ENCODE data around the gene CAPN14. TPM values are rescaled to one million over a fixed set of nuclear protein-coding genes. Genes with fewer than 3 reads are reported as not detected.

CAPN14 gene, protein sequence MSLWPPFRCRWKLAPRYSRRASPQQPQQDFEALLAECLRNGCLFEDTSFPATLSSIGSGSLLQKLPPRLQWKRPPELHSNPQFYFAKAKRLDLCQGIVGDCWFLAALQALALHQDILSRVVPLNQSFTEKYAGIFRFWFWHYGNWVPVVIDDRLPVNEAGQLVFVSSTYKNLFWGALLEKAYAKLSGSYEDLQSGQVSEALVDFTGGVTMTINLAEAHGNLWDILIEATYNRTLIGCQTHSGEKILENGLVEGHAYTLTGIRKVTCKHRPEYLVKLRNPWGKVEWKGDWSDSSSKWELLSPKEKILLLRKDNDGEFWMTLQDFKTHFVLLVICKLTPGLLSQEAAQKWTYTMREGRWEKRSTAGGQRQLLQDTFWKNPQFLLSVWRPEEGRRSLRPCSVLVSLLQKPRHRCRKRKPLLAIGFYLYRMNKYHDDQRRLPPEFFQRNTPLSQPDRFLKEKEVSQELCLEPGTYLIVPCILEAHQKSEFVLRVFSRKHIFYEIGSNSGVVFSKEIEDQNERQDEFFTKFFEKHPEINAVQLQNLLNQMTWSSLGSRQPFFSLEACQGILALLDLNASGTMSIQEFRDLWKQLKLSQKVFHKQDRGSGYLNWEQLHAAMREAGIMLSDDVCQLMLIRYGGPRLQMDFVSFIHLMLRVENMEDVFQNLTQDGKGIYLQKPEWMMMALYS
- under 0.01 and 0.06 TPM in 2 replicates for total RNA-seq (2014; rRNA removed)
- 0.01 TPM for polyA plus RNA-seq (2012)

DNA sequence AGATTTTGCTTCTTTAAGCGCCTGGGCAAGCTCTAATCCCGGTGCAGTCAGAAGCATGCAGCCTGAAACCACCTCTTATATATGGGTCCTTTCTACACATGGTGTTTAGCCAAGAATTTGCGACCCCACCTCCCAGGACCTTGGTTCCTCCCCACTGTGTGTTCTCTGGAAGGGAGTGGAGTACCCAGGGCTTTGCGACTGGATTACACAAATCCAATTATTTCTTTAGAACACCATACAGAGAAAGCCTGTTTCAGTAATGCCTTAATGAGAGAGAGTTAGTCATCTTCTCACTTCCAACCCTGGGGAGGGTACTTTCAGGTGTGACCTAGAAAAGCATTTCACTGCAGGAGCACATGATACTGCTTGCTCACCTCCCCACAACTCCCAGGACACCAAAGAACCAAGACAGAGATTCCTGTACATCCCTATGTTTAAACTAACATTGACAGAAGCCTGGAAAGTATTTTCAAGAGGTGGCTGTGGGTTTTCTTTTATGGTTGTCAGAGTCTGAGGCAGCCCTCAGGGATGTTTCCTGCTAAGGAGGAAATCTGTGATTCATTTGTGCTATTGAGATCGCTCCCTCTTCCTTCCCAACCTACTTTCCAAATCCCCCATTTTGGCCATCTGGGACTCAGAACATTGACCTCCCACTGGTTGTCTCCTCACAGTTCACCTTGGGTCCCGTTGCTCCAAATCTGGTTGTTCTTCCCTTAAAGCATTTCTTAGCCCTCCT lies at the start of gene CAPN14:
TSS of gene CAPN14 (minus strand) at position 51 of the 736 bp plus-strand sequence. CDS start 12,068 bp downstream, outside the sequence.
- DNase-seq (ENCODE audit: low read depth), result no peak

DNA sequence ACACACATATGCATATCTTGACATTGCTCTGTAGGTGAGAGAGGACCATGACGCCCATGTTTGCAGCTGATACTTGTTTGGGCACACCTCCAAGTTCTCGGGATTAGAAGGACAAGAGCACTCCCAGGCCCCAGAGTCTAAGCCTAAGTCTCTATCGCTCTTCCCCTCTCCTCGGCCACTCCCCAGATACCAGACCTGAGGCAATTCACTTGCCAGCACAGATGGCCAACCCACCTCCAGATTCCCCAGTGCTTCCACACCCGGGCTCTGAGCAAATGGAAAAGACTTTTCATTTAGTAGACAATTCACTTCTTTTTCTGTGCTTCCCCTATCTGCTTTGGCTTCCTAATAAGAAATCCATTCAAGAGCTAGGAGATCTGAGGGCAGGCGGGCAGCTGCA lies 49.5 kb upstream of the CAPN14 start:
- DNase-seq (ENCODE audit: low read depth), result no peak

DNA sequence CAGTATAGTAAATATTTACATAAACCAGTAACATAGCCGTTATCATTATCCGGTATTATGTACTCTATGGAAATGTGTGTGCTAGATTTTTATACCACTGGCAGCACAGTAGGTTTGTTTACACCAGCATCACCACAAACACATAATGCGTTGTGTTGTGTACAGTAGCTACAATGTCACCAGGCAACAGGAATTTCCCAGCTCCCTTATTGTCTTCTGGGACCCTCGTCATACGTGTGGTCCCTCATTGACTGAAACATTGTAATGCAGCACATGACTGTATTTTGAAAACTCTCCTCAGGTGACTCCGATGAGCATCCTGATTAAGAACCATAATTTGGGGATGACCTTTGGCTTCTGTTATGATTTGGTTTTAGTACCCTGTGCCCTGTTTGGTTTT lies 47.9 kb upstream of the CAPN14 start:
- DNase-seq (ENCODE audit: low read depth), result no peak

DNA sequence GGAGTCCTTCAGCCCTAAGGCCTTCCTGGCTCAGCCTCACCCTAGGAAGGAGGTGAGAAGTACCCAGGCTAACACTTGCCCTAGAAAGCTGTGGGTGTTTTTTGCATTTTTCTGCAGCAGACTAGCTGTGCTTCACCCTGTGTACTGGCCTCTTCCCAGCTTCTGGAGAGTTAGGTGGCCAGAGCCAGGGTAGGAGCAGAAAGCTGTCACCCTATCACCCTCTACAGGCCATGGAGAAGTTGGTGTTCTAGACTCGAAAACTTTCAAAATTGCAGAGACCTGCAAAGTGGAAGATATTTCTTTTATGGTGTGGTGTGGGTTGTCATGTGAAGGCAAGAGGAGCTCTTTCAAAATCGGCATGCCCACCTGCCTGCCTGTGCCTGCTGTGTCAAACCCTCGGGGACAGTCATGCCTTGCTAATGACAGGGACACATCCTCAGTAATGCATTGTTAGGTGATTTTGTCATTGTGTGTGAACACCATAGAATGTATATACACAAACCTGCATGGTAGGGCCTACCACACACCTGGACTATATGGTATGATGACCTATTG lies 46.4 kb upstream of the CAPN14 start:
- DNase-seq (ENCODE audit: low read depth), result no peak

DNA sequence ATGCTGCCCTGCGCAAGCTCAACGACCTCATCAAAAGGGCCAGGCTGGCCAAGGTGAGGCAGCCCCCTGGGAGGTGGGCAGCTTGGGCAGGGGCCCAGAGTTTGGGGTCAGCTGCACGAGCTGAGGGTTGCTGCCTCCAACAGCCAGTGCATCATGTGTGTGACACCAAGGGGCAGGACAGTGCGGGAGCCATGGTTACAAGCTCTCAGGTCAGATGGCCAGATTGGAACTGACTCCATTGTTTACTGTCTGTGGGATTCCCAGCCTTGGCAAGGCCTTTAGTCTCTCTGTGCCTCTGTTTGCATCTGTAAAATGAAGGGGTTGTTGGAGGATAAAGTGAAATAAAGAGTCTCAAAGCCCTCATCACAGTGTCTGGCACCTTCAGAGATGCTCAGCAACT lies 43.6 kb upstream of the CAPN14 start:
- DNase-seq (ENCODE audit: low read depth), result no peak

DNA sequence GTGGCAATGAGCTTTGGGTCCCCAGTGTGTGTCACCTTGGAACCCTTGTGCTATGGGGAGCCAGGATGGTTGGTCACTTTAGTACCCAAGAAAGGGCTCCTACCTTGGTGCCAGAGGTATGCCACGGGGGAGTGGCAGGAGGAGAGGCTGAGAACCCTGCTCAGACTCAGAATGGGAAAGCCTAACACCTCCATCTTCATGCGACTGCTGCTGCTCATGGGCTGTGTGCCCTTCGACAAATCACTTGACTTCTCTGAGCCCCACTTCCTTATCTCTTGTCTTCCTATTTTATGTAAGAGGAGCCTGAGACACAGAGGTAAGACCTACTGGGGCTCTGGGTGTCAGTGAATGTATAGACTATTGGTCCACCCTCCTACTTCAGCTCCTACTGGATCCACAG lies 41.8 kb upstream of the CAPN14 start:
- DNase-seq (ENCODE audit: low read depth), result no peak

DNA sequence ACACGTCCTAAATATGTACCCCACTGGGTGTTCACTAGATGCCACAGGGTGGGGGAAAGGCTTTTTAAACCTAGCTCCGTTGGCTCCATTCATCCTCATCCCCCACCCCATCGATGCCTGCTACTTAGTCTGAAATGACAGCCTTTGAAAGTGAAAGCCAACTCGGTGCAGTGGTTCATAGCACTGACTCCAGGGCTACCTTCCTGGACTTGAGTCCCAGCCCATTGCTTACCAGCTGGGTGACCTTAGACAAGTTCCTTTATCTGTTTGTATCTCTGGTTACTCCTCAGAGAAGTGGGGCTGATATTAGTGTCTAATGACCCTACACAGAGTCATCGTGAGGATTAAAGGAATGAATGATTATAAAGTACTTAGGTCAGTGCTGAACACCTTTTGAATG lies 41.0 kb upstream of the CAPN14 start:
- DNase-seq (ENCODE audit: low read depth), result no peak

DNA sequence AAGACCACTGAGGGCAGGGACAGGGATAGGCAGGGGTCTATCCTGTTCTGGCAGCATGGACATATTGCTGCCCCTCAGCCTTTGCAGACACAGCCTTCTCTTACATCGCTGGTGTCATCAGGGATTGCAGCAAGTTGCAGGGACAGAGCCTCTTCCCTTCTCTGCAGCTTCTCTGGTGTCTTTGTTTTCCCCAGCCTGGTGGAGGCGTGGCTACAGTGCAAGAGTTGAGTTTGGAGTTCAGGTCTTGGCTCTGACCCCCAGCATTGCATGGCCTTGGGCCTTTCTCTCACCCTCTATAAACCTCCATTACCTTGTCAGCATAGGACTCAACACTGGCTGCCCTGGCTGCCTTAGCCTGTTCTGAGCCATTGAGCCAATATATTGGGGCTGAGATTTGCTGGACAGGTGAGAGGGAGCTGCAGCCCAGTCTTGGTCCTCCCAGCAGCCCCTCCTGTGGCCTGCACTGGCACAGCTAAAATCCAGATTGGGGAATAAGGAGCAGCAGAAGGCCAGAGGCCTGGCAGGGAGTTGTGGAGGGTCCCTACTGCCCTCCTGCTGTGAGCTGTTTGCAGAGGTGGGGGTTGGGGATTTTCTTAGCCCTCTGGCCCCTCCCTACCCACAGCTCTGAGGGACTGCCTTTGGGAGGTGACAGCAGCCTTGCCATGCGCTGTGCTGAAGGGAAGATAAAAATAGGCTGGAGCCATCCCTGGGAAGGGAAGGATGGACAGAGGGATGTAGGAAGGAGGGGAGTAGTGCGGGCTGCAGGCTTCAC lies 39.5 kb upstream of the CAPN14 start:
- no peak for DNase-seq (ENCODE audit: low read depth)

DNA sequence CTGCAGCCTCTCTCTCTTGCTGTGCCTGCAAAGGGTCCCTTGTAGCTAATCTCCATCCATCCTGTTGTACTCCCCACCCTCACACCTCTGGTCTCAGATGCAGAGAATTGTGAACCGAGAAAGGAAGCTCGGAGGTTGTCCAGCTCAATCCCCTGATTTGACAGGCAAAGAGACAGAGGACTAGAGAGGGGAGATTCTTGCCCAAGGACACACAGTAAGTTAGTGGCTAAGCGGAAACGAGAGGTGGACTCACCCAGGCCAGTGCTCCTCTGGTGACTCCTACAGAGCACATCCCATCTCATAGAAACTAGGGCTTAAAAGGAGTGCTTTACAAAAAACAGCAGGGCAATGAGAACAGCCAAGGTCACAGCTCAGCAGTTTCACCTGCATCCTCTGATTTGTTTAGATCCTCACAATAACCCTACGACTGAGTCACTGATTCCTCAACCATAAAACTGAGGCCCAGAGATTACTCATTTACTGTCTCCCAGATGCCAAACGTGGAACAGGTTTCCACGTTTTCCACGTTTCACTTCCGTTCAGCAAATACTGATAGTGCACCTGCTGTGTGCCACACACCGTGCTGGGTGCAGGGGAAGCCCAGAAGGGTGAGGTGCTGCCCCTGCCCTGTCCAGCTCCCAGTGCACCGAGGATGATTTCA lies 38.7 kb upstream of the CAPN14 start:
- DNase-seq (ENCODE audit: low read depth), result no peak

DNA sequence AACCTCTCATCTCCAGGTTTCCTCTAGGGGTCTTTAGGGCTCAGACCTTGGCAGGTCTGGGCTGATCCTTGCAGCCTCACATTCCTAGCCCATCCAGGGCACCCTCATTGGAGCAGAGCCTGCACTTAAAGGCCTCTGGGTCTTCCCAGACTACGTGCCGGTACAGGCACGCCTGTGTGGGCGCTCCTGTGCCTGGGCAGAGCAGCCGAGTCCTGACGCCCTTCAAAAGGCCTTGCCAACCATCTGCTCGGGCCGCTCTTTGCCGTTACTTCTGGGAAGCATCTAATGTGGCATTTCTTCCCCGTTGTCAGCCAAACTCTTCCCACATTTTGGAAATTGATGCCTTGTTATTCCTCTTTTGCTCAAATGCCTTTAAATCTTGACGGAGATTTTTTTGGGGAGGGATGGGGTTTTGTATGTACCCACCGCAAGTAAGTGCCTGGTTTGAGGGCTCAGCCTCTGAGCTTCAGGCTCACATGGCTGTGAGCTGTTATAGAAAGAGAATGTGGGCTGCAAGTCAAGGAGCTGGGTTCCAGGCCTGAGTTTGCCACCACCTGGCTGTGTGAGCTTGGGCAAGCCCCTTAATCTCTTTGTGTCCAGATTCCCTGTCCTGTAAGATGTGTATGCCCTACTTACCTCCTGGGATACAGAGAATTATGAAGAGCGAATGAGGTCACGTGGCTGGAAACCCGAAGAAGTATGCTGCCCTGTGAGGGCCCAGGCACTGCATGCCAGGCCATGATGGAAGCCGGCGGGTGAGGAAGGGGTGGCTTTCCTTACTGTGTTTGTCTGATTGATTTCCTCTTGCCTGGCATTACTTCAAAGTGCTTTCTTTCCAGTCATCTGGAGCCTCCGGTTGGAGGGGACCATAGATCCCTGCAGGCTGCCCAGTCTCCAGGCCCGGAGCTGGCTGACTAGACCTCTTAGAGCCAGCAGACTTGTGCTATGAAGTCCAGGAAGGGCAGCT lies 37.2 kb upstream of the CAPN14 start:
- no peak for DNase-seq (ENCODE audit: low read depth)

DNA sequence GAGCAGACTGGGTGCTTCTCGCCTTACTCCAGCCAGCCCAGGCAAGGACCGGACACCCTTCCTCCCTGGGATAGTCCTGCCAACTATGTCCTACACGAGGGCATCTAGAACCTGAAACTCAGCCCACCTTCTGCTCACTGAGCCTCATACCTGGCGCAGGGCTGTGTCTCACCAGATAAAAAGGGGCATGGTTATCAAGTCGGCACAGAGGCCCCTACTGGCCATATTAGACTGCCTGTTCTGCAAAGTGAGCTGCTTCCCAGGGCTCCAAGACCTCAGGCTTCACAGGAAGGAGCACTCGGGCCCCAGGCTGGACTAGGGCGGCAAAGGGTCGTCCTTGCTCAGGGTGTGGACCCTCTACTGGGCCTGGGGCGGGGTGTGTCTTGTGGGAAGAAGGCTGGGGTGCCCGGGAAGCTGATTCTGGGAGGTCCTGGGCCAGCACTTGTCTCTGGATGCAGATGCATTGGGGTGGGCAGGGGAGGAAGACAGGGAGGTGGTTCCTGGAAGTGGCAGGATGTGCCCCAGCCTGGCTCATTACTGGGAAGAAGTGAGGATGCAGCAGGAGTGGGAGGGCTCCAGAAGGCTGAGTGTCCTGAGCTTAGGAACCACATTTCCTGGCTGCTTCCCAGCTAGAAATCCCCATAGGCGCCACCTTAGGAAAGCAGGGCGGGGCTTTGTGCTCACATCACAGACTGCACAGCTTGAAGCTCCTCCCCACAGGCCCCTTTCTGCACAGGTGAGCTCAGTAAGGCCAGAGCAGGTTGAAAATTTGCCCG lies 36.2 kb upstream of the CAPN14 start:
- no peak for DNase-seq (ENCODE audit: low read depth)

DNA sequence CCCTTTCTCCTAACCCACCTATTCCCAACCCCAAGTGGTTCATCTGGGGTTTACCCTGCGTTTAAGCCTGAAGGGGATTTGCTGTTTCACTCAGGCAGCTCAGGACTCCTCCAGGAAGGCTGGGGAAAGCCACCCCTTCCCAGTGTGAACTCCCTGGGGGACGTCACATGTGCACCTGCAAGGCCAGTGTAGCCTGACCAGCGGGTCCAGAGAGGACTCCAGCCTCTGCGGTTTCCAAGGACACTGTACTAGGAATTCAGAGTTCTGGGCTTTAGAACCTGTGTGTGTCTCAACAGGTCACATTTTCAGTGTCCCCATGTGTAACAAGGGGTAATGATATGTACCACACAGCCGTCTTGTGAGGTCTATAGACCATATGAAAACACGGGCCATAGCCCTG lies 34.5 kb upstream of the CAPN14 start:
- DNase-seq (ENCODE audit: low read depth), result no peak

DNA sequence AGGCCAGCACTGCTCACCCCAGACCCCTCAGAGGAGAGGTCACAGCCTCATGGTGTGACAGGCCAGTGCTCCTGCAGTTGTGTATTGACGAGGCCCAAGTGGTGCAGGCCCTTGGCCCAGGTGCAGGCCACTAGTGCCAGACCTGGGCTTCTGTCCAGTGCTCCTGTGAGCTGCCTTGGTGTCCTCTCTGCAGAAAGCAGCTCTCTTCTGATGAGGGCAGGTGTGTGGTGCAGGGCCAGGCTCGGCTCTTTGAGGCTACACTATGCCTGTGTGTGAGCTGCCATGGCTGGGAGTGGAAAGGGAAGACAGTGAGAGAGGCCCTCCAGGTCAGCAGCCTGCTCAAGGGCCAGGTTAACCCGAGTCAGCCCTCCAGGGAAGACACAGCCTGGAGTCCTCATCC lies 33.7 kb upstream of the CAPN14 start:
- no peak for DNase-seq (ENCODE audit: low read depth)

DNA sequence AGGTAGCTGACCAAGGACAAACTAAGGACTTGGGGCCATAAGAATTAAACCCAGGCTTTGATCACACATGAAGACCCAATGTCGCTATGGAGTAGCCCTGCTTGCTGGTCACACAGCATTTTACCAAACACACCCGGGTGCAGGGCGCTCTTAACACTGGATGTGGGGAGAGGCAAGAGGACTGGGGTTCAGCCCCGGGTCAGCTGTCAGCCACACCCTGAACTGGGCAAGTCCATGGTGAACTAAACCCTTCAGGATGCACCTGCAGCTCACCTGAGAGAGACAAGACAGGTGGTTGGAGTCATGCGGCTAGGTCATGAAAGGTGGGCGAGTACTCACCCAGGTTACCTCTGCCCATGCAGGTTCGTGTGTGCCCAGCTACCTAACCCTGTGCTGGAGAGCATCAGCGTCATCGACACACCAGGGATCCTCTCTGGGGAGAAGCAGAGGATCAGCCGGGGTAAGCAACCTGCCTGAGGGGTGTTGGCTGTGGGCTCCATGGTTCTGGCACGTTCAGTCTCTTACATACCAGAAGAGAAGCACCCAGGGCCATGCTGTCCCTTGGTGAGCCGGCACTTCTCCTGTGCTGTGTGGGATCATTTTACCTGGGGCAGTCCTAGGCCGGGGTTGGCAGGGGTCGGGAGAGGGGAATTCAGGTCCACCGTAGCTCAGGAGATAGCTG lies 31.8 kb upstream of the CAPN14 start:
- DNase-seq (ENCODE audit: low read depth), result no peak

DNA sequence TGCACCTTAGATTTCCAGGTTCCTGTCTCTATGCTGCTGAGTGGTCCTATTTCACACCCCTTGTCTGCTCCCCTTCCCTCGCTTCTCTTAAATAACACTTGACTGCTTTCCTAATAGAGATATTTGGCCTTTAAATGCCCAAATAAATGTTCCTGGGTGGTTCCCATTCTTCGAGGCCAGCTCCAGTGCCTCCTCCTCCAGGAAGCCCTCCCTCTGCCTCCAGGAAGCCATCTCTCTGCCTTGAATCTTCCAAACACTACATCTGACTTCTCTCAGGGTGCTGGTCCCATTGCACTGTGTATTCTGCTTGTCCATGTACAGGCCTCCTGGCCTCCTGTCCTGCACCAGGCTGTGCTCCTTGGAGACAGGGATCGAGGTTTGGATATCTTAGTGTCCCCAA lies 30.8 kb upstream of the CAPN14 start:
- no peak for DNase-seq (ENCODE audit: low read depth)

DNA sequence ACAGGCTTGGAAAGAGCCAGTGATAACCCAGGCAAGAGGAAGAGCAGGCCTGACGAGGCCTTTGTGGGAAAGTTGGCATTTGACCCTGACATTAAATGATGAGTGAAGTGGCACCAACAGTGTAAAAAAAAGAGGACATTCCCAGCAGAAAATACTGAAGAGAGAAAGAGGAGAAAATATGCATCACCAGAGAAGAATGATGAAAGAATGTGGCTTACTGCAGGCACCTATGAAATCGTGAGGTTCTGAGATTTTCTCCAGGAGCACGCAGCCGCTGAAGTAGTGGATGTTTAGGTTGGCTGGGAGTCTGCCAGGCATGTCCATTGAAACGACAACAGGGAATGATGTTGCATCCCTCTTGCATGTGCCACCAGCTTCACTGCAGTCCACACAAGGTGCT lies 30.4 kb upstream of the CAPN14 start:
- no peak for DNase-seq (ENCODE audit: low read depth)

DNA sequence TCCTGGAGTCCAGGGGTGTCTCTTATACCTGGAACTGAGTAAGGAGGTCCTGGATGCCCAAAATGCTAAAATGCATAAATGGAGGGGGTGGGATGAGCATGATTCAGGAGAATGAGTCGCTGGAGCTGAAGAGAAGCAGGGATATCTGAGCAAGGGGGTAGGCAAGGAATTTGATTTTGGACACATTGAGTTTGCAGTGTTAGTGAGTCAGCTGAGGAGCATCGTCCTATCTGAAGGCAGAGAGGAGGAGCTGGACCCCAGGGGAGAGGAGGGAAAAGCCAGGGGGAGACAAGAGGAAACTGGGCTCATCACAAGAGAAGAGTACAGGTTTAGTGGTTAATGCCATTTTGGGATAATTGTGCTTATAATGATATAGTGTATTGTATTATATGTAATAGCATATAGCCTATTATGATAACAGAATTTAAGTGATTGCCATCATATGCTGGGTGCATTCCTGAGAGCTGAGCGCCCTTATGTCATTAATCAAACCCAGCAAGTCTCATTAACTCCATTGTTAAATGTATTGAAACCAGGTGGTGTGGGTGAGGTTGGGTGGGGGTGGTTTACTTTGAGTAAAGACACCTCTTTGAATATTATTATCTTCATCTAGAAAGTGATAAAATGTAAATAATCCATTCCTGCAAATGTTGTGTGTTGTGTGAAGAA lies 29.0 kb upstream of the CAPN14 start:
- no peak for DNase-seq (ENCODE audit: low read depth)

DNA sequence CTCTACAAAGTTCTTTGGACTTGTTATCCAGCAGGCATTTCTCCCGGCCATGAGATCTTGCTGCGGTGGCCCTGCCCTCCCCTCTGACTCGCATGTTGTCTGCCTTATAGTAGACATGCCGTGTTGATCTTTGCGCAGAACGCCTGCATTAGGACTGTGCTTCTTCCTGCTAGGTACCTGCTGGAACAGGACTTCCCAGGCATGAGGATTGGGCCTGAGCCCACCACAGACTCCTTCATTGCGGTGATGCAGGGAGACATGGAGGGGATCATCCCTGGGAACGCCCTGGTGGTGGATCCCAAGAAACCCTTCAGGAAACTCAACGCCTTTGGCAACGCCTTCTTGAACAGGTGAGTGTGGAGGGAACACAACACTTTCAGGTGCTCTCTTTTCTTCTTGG lies 26.8 kb upstream of the CAPN14 start:
- DNase-seq (ENCODE audit: low read depth), result no peak
